GM10248 (cell line): Measurements from ENCODE around the gene SAXO2.
"Not testable (repeated sequence)": the region's sequence is repeated elsewhere in the genome, so short reads cannot be mapped to it uniquely, and the experiment has no call there.

ENCODE experiments used
- CTCF ChIA-PET: fragments of 300-600 bp; sonication (Branson Sonifier 250); formaldehyde crosslinking; extraction: SDS; loops from one replicate; lab custom pipeline; 2021; ENCODE audit warnings: antibody characterized with exemption; lab: Yijun Ruan, JAX
- POLR2A ChIA-PET: fragments of 350-650 bp; sonication (Branson Sonifier 250); formaldehyde crosslinking; extraction: SDS; loops from one replicate; lab custom pipeline; 2020; ENCODE audit warnings: antibody characterized with exemption; lab: Yijun Ruan, JAX
- DNase-seq: peaks from one replicate; pipeline ENCODE4 v3.0.0; 2012; ENCODE audit errors: extremely low spot score

Gene SAXO2

GRCh38 chr15:82320861-82321260, 58.2 kb downstream of the SAXO2 start:
- POLR2A ChIA-PET, DNase-seq, CTCF ChIA-PET: not testable (repeated sequence)

GRCh38 chr15:82322488-82322887, 59.9 kb downstream of the SAXO2 start:
- DNase-seq, CTCF ChIA-PET, POLR2A ChIA-PET: not testable (repeated sequence)

GRCh38 chr15:82324831-82325230, 62.2 kb downstream of the SAXO2 start:
- DNase-seq, CTCF ChIA-PET, POLR2A ChIA-PET: not testable (repeated sequence)

GRCh38 chr15:82325646-82326045, 63.0 kb downstream of the SAXO2 start:
- CTCF ChIA-PET, DNase-seq, POLR2A ChIA-PET: not testable (repeated sequence)

GRCh38 chr15:82326896-82327295, 64.3 kb downstream of the SAXO2 start:
- POLR2A ChIA-PET, DNase-seq, CTCF ChIA-PET: not testable (repeated sequence)

GRCh38 chr15:82327372-82327771, 64.8 kb downstream of the SAXO2 start:
- DNase-seq, POLR2A ChIA-PET, CTCF ChIA-PET: not testable (repeated sequence)

- POLR2A ChIA-PET, DNase-seq, CTCF ChIA-PET: not testable (repeated sequence)
These were observed 66.4 kb downstream of the SAXO2 start for GRCh38 chr15:82329039-82329438.

GRCh38 chr15:82330921-82331320, 68.3 kb downstream of the SAXO2 start:
- DNase-seq, POLR2A ChIA-PET, CTCF ChIA-PET: not testable (repeated sequence)

GRCh38 chr15:82331576-82332304, 69.1 kb downstream of the SAXO2 start:
- POLR2A ChIA-PET, DNase-seq, CTCF ChIA-PET: not testable (repeated sequence)

- POLR2A ChIA-PET, CTCF ChIA-PET, DNase-seq: not testable (repeated sequence)
These were observed 70.3 kb downstream of the SAXO2 start for GRCh38 chr15:82332711-82333602.

GRCh38 chr15:82333603-82334553, 71.3 kb downstream of the SAXO2 start:
- DNase-seq, CTCF ChIA-PET, POLR2A ChIA-PET: not testable (repeated sequence)
